ENCODE results near the gene FOXP1.
A peak's percentile ranks its signal among the peaks of the same experiment; 100 is the strongest.

FOXP1 gene

GRCh38 chr3:71503525-71504249, 79.8 kb downstream of the FOXP1 start:
- no peak for DNase-seq

- DNase-seq, result no peak
Observed at GRCh38 chr3:71502066-71502625, 81.4 kb downstream of the FOXP1 start.

- DNase-seq, result no peak
Observed at GRCh38 chr3:71500696-71501095, 82.8 kb downstream of the FOXP1 start.

- DNase-seq, result no peak
Observed at GRCh38 chr3:71499227-71499876, 84.2 kb downstream of the FOXP1 start.

GRCh38 chr3:71498543-71498942, 85.0 kb downstream of the FOXP1 start:
- no peak for DNase-seq

- DNase-seq, result no peak
Observed at GRCh38 chr3:71497971-71498444, 85.5 kb downstream of the FOXP1 start.

- DNase-seq, result no peak
Observed at GRCh38 chr3:71497367-71497897, 86.1 kb downstream of the FOXP1 start.

- no peak for DNase-seq
Observed at GRCh38 chr3:71495708-71496472, 87.6 kb downstream of the FOXP1 start.

- DNase-seq, result no peak
Observed at GRCh38 chr3:71494212-71494611, 89.3 kb downstream of the FOXP1 start.

- no peak for DNase-seq
Observed at GRCh38 chr3:71492974-71493771, 90.4 kb downstream of the FOXP1 start.

- no peak for DNase-seq
Observed at GRCh38 chr3:71492566-71492965, 91.0 kb downstream of the FOXP1 start.

GRCh38 chr3:71491154-71491752, 92.3 kb downstream of the FOXP1 start:
- no peak for DNase-seq

- DNase-seq, result no peak
Observed at GRCh38 chr3:71490692-71491091, 92.8 kb downstream of the FOXP1 start.

GRCh38 chr3:71489315-71489761, 94.2 kb downstream of the FOXP1 start:
- DNase-seq, result no peak

GRCh38 chr3:71488882-71489281, 94.6 kb downstream of the FOXP1 start:
- no peak for DNase-seq

GRCh38 chr3:71488391-71488809, 95.1 kb downstream of the FOXP1 start:
- no peak for DNase-seq

GRCh38 chr3:71487418-71487817, 96.1 kb downstream of the FOXP1 start:
- DNase-seq, result peak; percentile 6

GRCh38 chr3:71486831-71487230, 96.7 kb downstream of the FOXP1 start:
- no peak for DNase-seq

GRCh38 chr3:71485896-71486295, 97.6 kb downstream of the FOXP1 start:
- DNase-seq, result no peak

GRCh38 chr3:71484452-71484851, 99.1 kb downstream of the FOXP1 start:
- DNase-seq, result no peak

- DNase-seq, result no peak
Observed at GRCh38 chr3:71484047-71484446, 99.5 kb downstream of the FOXP1 start.

GRCh38 chr3:71482771-71483170, 100.8 kb downstream of the FOXP1 start:
- no peak for DNase-seq
